SKM-1 (cell line): ENCODE measurements around the gene UBE2Q1.

Experiments
- DNase-seq: peaks from one replicate; lab custom pipeline; 2025; ENCODE audit not compliant: unreplicated experiment; lab: John Stamatoyannopoulos, UW

UBE2Q1 gene

DNA sequence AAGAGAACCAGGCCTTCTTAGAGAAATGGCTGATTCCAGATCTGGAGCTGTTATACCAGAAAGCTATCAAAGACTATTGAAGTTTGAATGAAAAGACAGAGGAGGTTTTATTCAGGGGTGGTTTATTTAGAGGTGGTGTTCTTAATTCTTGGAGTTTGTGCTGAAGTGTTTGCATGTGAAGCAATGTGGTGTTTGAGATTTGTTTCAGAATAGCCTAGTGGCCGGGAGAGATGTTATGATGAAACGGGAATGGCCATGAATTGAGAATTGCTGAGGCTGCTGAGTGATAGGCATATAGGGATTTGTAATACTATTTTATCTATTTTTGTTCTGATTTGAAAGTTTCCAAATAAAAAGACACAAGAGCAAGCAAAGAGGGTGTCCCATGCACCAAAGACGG, 45.7 kb downstream of the UBE2Q1 start:
- no peak for DNase-seq

DNA sequence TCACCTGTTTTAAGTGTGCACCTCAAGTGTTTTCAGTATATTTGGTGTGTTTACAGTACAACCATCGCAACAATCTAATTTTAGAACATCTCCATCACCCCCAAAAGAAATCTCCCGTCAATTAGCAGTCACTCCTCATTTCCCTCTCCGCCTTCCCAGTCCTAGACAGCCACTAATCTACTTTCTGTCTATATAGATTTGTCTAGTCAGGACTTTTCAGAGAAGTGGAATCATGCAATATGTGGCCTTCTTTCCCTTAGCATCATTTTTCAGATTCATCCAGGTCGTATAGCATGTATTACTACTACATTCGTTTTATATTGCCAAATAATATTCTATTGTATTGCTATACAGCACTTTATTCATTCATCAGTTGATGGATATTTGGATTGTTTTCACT, 54.6 kb downstream of the UBE2Q1 start:
- DNase-seq: no peak

DNA sequence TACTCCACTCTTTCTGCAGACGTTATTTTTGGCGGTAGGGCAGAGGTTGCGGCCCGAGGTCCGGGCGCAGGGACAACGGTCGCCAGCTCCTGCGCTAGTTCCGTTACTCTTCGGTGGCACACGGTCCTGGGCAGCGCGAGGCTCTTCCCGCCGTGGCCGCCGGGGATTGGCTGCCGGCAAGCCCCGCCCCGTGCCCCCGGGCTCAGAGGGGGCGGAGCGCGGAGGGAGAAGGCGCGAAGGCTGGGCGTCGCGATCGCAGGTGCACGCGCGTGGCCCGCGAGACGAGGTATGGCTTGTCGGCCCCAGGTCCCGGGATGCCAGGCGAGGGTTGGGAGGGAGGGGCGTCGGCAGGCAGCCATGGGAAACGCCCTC, 55.7 kb downstream of the UBE2Q1 start:
- no peak for DNase-seq

DNA sequence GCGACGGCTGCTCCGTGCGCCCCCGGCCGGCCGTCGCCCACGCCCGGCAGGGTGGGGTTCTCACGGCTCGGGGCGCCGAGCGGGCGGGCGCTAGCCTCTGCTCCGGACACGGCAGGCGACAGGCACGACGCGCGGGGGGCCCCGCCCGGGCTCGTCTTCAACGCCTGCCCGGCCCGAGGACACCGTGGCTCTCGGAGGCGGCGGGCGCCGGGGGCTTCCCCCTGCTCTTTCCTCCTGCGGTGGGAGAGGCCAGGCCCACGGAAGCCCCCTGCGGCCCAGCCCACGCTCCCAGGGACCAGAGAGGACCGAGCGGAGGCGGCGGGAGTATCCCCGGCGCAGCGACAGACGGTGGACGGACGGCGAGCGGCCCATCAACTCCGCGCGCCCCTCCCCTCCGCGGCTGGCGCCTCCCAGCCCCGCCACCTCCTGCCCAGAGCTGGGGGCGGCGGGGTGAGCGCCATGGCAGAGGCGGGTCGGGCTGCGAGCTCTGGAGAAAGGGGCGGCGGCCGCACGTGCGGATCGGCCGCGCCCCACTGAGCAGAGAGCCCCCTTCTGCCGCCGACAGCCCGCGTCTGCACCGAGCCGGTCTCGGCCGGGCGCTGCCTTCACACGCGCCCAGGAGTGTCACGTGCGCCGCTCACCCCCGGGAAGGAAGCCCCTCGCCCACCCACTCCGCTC, 56.3 kb downstream of the UBE2Q1 start, which contains the start of the genes SHE and TDRD10:
TSS of gene SHE (minus strand) at position 347 of the 678 bp plus-strand sequence. CDS start 386 bp downstream, outside the sequence.
TSS of gene TDRD10 (plus strand) at position 154 of the 678 bp plus-strand sequence. CDS start 4,685 bp downstream, outside the sequence.
- no peak for DNase-seq

DNA sequence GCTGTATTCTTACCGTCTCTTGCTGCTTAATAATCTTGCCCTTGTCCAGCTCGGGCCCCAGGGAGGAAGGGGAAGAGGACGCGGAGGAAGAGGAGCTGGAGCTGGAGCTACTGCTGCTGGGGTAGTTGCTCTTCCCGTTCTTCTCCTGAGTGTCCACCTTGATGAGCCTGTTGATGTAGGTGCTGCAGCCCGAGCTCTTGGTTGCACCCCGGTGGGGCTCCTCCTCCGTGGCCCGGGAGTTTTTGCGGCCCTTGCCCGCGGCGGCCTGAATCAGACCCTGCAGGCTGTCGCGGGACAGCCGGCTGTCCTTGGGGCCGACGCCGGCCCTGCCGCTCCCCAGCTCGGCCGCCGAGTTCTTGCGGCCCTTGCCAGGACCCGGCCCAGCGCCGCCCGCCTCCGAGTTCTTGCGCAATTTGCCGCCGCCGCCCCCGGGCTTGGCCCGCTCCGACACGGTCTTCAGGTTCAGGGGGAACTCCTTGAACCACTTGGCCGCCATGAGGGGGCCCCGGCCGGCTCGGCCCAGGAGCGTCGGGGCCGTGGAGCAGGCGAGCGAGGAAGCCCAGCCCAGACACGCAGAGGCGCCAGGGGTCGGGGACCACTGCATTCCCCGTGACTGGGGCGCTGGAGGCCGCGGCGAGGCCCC, 56.9 kb downstream of the UBE2Q1 start:
- DNase-seq: no peak

DNA sequence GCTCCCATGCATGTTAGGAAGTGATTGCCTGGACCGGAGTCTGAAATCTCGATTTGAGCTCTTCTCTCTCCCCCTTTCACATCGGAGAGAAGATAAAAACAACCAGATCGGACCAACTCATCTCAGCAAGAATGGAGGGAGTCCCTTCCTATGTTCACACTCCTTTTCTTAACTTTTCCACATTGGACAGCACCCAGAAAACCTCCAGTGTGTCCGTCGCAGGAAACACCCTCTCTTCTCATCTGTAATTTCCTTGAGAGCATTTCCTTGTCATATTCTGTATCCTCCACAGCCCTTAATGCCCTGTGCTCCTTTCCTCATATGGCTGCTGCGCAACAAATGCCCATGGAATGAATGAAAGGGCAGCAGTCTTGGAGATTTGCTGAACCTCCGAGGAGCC, 57.9 kb downstream of the UBE2Q1 start:
- no peak for DNase-seq

DNA sequence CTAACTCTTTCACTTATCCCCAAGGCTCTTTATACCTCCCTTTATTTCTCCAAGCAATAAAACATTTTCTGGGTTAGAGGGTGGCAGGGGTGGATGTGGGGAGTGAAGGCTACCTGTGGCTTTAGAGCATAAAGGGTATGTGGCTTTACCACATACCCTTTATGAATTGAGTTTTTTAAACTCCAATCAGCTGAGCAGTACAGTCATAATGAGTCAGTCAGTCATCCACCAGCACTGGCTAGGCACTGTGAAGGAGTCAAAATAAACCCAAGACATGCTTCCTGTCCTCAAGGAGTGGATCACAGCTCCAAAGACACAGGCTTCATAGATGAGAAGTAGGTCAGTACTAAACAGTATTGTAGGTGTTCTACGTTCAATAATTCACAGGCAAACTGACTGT, 59.0 kb downstream of the UBE2Q1 start:
- no peak for DNase-seq
